ENCODE measurements around the gene PISD.

DNA sequence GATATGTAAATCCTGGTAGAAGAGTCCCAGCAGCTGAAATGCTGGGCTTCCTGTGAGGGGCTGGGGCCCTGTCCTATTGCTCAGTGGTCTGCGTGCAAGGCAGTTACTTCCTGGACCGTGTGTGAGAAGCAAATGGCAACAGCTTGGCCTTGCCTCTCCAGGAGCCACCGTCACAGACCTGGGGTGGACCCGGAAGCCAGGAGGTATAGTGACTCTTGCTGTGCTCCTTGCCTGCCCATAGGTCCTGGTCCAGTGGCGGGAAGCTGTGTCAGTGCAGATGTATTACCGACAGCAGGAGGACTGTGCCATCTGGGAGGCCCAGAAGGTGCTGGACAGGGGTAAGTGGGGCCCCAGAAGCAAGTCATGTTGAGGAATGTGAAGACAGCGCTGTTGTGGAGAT lies 54.3 kb downstream of the PISD start:
- TF ChIP-seq ZBTB17 (tag by site-specific recombination; IDR thresholded peaks at IDR 0.05) (no peak), ZNF558 (tag by site-specific recombination; IDR thresholded peaks at IDR 0.05) (no peak), ZNF274 (IDR thresholded peaks at IDR 0.05; ENCODE audit: low read length) (no peak), ZNF274 (tag by site-specific recombination; IDR thresholded peaks at IDR 0.05; ENCODE audit: borderline replicate concordance) (no peak), MYNN (tag by site-specific recombination; IDR thresholded peaks at IDR 0.05; ENCODE audit: borderline replicate concordance) (no peak), MEIS1 (CRISPR knock-in tag; IDR thresholded peaks at IDR 0.05; ENCODE audit: borderline replicate concordance) (no peak), ZNF324 (tag by site-specific recombination; IDR thresholded peaks at IDR 0.05) (no peak), ZNF292 (tag by site-specific recombination; IDR thresholded peaks at IDR 0.05; ENCODE audit: borderline replicate concordance, low read depth) (no peak), ZBTB7A (tag by site-specific recombination; IDR thresholded peaks at IDR 0.05; ENCODE audit: low read depth) (no peak), HOXA7 (CRISPR knock-in tag; IDR thresholded peaks at IDR 0.05; ENCODE audit: borderline replicate concordance) (no peak)
- TF ChIP-seq, protein P1, sequence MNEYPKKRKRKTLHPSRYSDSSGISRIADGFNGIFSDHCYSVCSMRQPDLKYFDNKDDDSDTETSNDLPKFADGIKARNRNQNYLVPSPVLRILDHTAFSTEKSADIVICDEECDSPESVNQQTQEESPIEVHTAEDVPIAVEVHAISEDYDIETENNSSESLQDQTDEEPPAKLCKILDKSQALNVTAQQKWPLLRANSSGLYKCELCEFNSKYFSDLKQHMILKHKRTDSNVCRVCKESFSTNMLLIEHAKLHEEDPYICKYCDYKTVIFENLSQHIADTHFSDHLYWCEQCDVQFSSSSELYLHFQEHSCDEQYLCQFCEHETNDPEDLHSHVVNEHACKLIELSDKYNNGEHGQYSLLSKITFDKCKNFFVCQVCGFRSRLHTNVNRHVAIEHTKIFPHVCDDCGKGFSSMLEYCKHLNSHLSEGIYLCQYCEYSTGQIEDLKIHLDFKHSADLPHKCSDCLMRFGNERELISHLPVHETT (tag by site-specific recombination; IDR thresholded peaks at IDR 0.05) = no peak
- TF ChIP-seq, protein P2, sequence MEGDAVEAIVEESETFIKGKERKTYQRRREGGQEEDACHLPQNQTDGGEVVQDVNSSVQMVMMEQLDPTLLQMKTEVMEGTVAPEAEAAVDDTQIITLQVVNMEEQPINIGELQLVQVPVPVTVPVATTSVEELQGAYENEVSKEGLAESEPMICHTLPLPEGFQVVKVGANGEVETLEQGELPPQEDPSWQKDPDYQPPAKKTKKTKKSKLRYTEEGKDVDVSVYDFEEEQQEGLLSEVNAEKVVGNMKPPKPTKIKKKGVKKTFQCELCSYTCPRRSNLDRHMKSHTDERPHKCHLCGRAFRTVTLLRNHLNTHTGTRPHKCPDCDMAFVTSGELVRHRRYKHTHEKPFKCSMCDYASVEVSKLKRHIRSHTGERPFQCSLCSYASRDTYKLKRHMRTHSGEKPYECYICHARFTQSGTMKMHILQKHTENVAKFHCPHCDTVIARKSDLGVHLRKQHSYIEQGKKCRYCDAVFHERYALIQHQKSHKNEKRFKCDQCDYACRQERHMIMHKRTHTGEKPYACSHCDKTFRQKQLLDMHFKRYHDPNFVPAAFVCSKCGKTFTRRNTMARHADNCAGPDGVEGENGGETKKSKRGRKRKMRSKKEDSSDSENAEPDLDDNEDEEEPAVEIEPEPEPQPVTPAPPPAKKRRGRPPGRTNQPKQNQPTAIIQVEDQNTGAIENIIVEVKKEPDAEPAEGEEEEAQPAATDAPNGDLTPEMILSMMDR (tag by site-specific recombination; IDR thresholded peaks at IDR 0.05) = no peak
